SK-N-SH (cell line): ENCODE results near the gene APBA2. TPM values are rescaled to one million over a fixed set of nuclear protein-coding genes. Genes with fewer than 3 reads are reported as not detected.

Source experiments
- CTCF ChIA-PET: fragments of 300-600, 350-600 bp; formaldehyde crosslinking; extraction: SDS; loops from one replicate; lab custom pipeline; 2021; lab: Yijun Ruan, JAX
- POLR2A ChIA-PET: fragments of 350-600 bp; sonication (Branson Sonifier 250); formaldehyde crosslinking; extraction: SDS; loops from one replicate; lab custom pipeline; 2020; ENCODE audit warnings: antibody characterized with exemption, inconsistent platforms; lab: Yijun Ruan, JAX
- DNase-seq: peaks from one replicate; pipeline ENCODE4 v3.0.0; 2012
- H2AFZ ChIP-seq: fragments of 200-600 bp; sonication (generic); 2 replicates; pipeline ENCODE4 v1.8.1; 2016; ENCODE audit warnings: antibody characterized with exemption, mild to moderate bottlenecking, low read depth
- H3F3A ChIP-seq: fragments of 200-600 bp; sonication (generic); replicated peaks from 2 replicates; pipeline ENCODE3; 2016; ENCODE audit warnings: antibody characterized with exemption, mild to moderate bottlenecking; ENCODE audit not compliant: insufficient read depth
- H3K27ac ChIP-seq, 2 experiments: fragments of 200-500 bp in 1 of 2; fragments of 200-600 bp in 1 of 2; sonication (Bioruptor generic) in 1 of 2; sonication (generic), shearing (Covaris generic) in 1 of 2; 2 replicates each; pipeline versions ENCODE4 v1.5.1 to v1.6.1; 2014 to 2016; ENCODE audit warnings: low read depth in 2 of 2, inconsistent platforms in 1 of 2, low read length in 1 of 2, mild to moderate bottlenecking in 1 of 2, mixed read lengths in 1 of 2
- H3K27me3 ChIP-seq: fragments of 200-600 bp; sonication (generic), shearing (Covaris generic); 2 replicates; pipeline ENCODE4 v1.6.1; 2016; ENCODE audit warnings: mixed run types; ENCODE audit not compliant: insufficient read depth
- H3K36me3 ChIP-seq, 2 experiments: fragments of 200-500 bp in 1 of 2; fragments of 200-600 bp in 1 of 2; sonication (Bioruptor generic) in 1 of 2; sonication (generic) in 1 of 2; replicated peaks in 1 of 2; 2 replicates each; pipeline versions ENCODE3 to v1.5.1; 2014 to 2016; ENCODE audit warnings: low read length in 1 of 2, mild to moderate bottlenecking in 1 of 2; ENCODE audit not compliant: insufficient read depth in 2 of 2, control insufficient read depth in 1 of 2
- H3K4me1 ChIP-seq, 2 experiments: fragments of 200-500 bp in 1 of 2; fragments of 200-600 bp in 1 of 2; sonication (Bioruptor generic) in 1 of 2; sonication (generic), shearing (Covaris generic) in 1 of 2; 2 replicates each; pipeline versions ENCODE4 v1.5.1 to v1.6.1; 2014 to 2016; ENCODE audit warnings: low read depth in 1 of 2, low read length in 1 of 2, mixed run types in 1 of 2; ENCODE audit not compliant: insufficient read depth in 2 of 2, control insufficient read depth in 1 of 2
- H3K4me2 ChIP-seq: fragments of 200-600 bp; sonication (generic), shearing (Covaris generic); 2 replicates; pipeline ENCODE4 v1.6.1; 2017; ENCODE audit warnings: mixed run types
- H3K4me3 ChIP-seq, 2 experiments: fragments of 200-500 bp in 1 of 2; fragments of 200-600 bp in 1 of 2; sonication (Bioruptor generic) in 1 of 2; sonication (generic), shearing (Covaris generic) in 1 of 2; 2 replicates each; pipeline versions ENCODE4 v1.5.1 to v1.8.1; 2014 to 2016; ENCODE audit warnings: low read depth in 2 of 2, inconsistent platforms in 1 of 2, low read length in 1 of 2, mild to moderate bottlenecking in 1 of 2, mixed read lengths in 1 of 2, moderate library complexity in 1 of 2
- H3K79me2 ChIP-seq: fragments of 200-600 bp; sonication (generic); 2 replicates; pipeline ENCODE4 v1.8.1; 2017; ENCODE audit warnings: mild to moderate bottlenecking; ENCODE audit not compliant: insufficient read depth
- H3K9ac ChIP-seq: fragments of 200-600 bp; sonication (generic); 2 replicates; pipeline ENCODE4 v1.6.1; 2017; ENCODE audit warnings: mixed run types
- H3K9me2 ChIP-seq: fragments of 200-600 bp; sonication (generic); 2 replicates; pipeline ENCODE4 v1.6.1; 2017; ENCODE audit warnings: mixed run types
- H3K9me3 ChIP-seq: fragments of 200-600 bp; sonication (generic); 2 replicates; pipeline ENCODE4 v1.6.1; 2017; ENCODE audit warnings: mixed run types, mild to moderate bottlenecking, moderate library complexity
- H4K20me1 ChIP-seq: fragments of 200-600 bp; sonication (generic); 2 replicates; pipeline ENCODE4 v1.6.1; 2017; ENCODE audit warnings: mild to moderate bottlenecking, mixed run types; ENCODE audit not compliant: insufficient read depth
- CHD2 ChIP-seq: fragments of 150-350 bp; IDR thresholded peaks from 2 replicates; pipeline ENCODE4 v1.6.1; 2018; ENCODE audit warnings: low read length; ENCODE audit not compliant: partially characterized antibody
- EP300 ChIP-seq, 2 experiments: IDR thresholded peaks; 2 replicates each; pipeline versions ENCODE4 v1.4.0 to v1.6.1; 2012; ENCODE audit warnings: borderline replicate concordance in 1 of 2, low read depth in 1 of 2, low read length in 1 of 2
- EZH2phosphoT487 ChIP-seq: fragments of 200-600 bp; sonication (generic); IDR thresholded peaks from 2 replicates; pipeline ENCODE4 v1.6.1; 2017; ENCODE audit warnings: low read depth, mixed run types, mild to moderate bottlenecking, antibody characterized with exemption, moderate library complexity, borderline replicate concordance
- FOSL2 ChIP-seq: IDR thresholded peaks from 2 replicates; pipeline ENCODE4 v1.4.0; 2012; ENCODE audit warnings: low read depth, mild to moderate bottlenecking, moderate library complexity, borderline replicate concordance
- FOXJ3 ChIP-seq: sonication (generic); formaldehyde crosslinking; IDR thresholded peaks from 2 replicates; pipeline ENCODE4 v1.5.1; 2020; ENCODE audit warnings: mild to moderate bottlenecking, missing genetic modification reagents
- FOXM1 ChIP-seq: IDR thresholded peaks from 2 replicates; pipeline ENCODE4 v1.4.0; 2012; ENCODE audit warnings: low read depth, mild to moderate bottlenecking
- GATA2 ChIP-seq: sonication (generic); formaldehyde crosslinking; IDR thresholded peaks from 2 replicates; pipeline ENCODE4 v1.5.0; 2020; ENCODE audit warnings: mild to moderate bottlenecking, missing genetic modification reagents
- JUND ChIP-seq: IDR thresholded peaks from 2 replicates; pipeline ENCODE4 v1.4.0; 2012
- NRF1 ChIP-seq: IDR thresholded peaks from 2 replicates; pipeline ENCODE4 v1.6.1; 2012; ENCODE audit warnings: low read depth, mild to moderate bottlenecking, low read length
- POLR2AphosphoS5 ChIP-seq: IDR thresholded peaks from 2 replicates; pipeline ENCODE4 v1.6.1; 2012; ENCODE audit warnings: low read depth, low read length
- RAD21 ChIP-seq: IDR thresholded peaks from 2 replicates; pipeline ENCODE4 v1.6.1; 2012; ENCODE audit warnings: mild to moderate bottlenecking, low read length
- RCOR1 ChIP-seq: fragments of 150-350 bp; IDR thresholded peaks from 2 replicates; pipeline ENCODE4 v1.6.1; 2017; ENCODE audit warnings: antibody characterized with exemption, low read length
- RFX5 ChIP-seq: IDR thresholded peaks from 2 replicates; pipeline ENCODE4 v1.6.1; 2012; ENCODE audit warnings: mild to moderate bottlenecking, improper control_type of control experiment, low read length
- SIN3A ChIP-seq: IDR thresholded peaks from 2 replicates; pipeline ENCODE4 v1.6.1; 2012; ENCODE audit warnings: low read depth, mild to moderate bottlenecking, low read length, moderate library complexity, borderline replicate concordance
- TAF1 ChIP-seq: IDR thresholded peaks from 2 replicates; pipeline ENCODE4 v1.6.1; 2012; ENCODE audit warnings: low read depth, mild to moderate bottlenecking, low read length, moderate library complexity, borderline replicate concordance
- USF1 ChIP-seq: IDR thresholded peaks from 2 replicates; pipeline ENCODE4 v1.4.0; 2012; ENCODE audit warnings: low read depth, borderline replicate concordance
- YY1 ChIP-seq: IDR thresholded peaks from 2 replicates; pipeline ENCODE4 v1.4.0; 2012; ENCODE audit warnings: low read depth, mild to moderate bottlenecking
- ZBTB33 ChIP-seq: IDR thresholded peaks from 2 replicates; pipeline ENCODE4 v1.4.0; 2012; ENCODE audit warnings: low read depth, borderline replicate concordance
- WGBS: methylation state at CpG from one replicate; pipeline ENCODE4 v1.1.6; 2017; ENCODE audit warnings: low lambda C conversion rate; 5-methylcytosine and 5-hydroxymethylcytosine counted together
- polyA plus RNA-seq, 3 experiments: library from polyadenylated mRNA; depleted of rRNA; stranded (reverse); fragments of >200 nt; gene quantifications; 2 replicates each; pipeline ENCODE4 v1.2.3, GENCODE V29; 2012

Gene APBA2
- polyA plus RNA-seq, 1 of the 3 experiments (the other 2 are of a cell fraction): 12.7 TPM

- no peak for TF ChIP-seq YY1
- TF ChIP-seq POLR2AphosphoS5: no peak
- TF ChIP-seq TAF1: no peak
- TF ChIP-seq JUND: no peak
- TF ChIP-seq CHD2: no peak
- TF ChIP-seq EZH2phosphoT487: no peak
- no peak for TF ChIP-seq RAD21
- TF ChIP-seq GATA2 (CRISPR knock-in tag): no peak
- no peak for TF ChIP-seq FOSL2
- H3K4me1 ChIP-seq: peaks cover 6 to 19% of the 10 kb centered on the region in 2 experiments; a peak in 3 of 4 replicates
- POLR2A ChIA-PET: no interaction called here
Measured at GRCh38 chr15:28959326-28959725, 73.6 kb downstream of the APBA2 start.

GRCh38 chr15:28960979-28961378 is 75.2 kb downstream of the APBA2 start:
- no peak overlapping the region for H3K4me2 ChIP-seq
- 72% methylated on average over 9 of the region's 9 CpGs for WGBS
- H3K36me3 ChIP-seq: no peaks in the 10 kb centered on the region
- no peak overlapping the region for H2AFZ ChIP-seq
- peaks cover 0 to 3% of the 10 kb centered on the region in 2 experiments; a peak in 1 of 4 replicates for H3K4me1 ChIP-seq
- no peaks in the 10 kb centered on the region for H3K27me3 ChIP-seq
- no peaks in the 10 kb centered on the region for H4K20me1 ChIP-seq
- H3K9me2 ChIP-seq: no peaks in the 10 kb centered on the region
- H3F3A ChIP-seq: no peaks in the 10 kb centered on the region
- H3K27ac ChIP-seq: no peak overlapping the region
- H3K4me3 ChIP-seq: no peak overlapping the region
- no peak overlapping the region for H3K9ac ChIP-seq
- TF ChIP-seq JUND: peak; percentile 56
- TF ChIP-seq SIN3A: no peak
- TF ChIP-seq FOSL2: peak; percentile 51; the same call in 1 of the 2 replicates
- ChIA-PET CTCF (interaction anchor here (1.5 kb wide), 1 partner anchor 21 kb away, joined by 3 read pairs; no protein-coding TSS in a partner anchor), POLR2A (no interaction called here)
- H3K79me2 ChIP-seq: no peaks in the 10 kb centered on the region
- DNase-seq: no peak
- H3K9me3 ChIP-seq: no peaks in the 10 kb centered on the region

More at GRCh38 chr15:28959326-28959725, 73.6 kb downstream of the APBA2 start:
- Histone ChIP-seq H3K36me3 (no peaks in the 10 kb centered on the region), H3K27ac (no peak overlapping the region; a peak in 1 of 4 replicates), H3K27me3 (no peaks in the 10 kb centered on the region), H3K4me3 (no peak overlapping the region), H3K4me2 (no peak overlapping the region), H3K9me3 (no peaks in the 10 kb centered on the region), H3F3A (no peaks in the 10 kb centered on the region), H3K9ac (no peak overlapping the region), H2AFZ (no peak overlapping the region), H3K79me2 (no peaks in the 10 kb centered on the region), H4K20me1 (no peaks in the 10 kb centered on the region), H3K9me2 (no peaks in the 10 kb centered on the region)
- no peak for DNase-seq
- WGBS: 83% methylated on average over 7 of the region's 7 CpGs
- CTCF ChIA-PET: interaction anchor here (0.9 to 1.5 kb wide), 2 partner anchors 23 to 54 kb away, joined by 3 read pairs; no protein-coding TSS in a partner anchor

GRCh38 chr15:28961391-28961790 is 75.6 kb downstream of the APBA2 start:
- POLR2A ChIA-PET: no interaction called here
- TF ChIP-seq NRF1 (no peak), ZBTB33 (no peak), FOXM1 (no peak), FOXJ3 (CRISPR knock-in tag) (no peak), EP300 (IDR thresholded peaks at IDR 0.05; ENCODE audit: borderline replicate concordance in 1 of 2, low read depth in 1 of 2, low read length in 1 of 2) (no peak), RFX5 (no peak), YY1 (no peak), CHD2 (no peak), RCOR1 (no peak), USF1 (no peak)
- H3K27ac ChIP-seq: no peak overlapping the region
- no peak overlapping the region for H2AFZ ChIP-seq
- H4K20me1 ChIP-seq: no peaks in the 10 kb centered on the region
- no peaks in the 10 kb centered on the region for H3K79me2 ChIP-seq
- H3K4me3 ChIP-seq: no peak overlapping the region
- H3K9ac ChIP-seq: no peak overlapping the region
- H3K4me2 ChIP-seq: no peak overlapping the region
- no peaks in the 10 kb centered on the region for H3K9me2 ChIP-seq
- 93% methylated on average over 12 of the region's 12 CpGs for WGBS
- no peaks in the 10 kb centered on the region for H3F3A ChIP-seq
- H3K4me1 ChIP-seq: no peaks in the 10 kb centered on the region; a peak in 1 of 4 replicates
- no peak for DNase-seq
- CTCF ChIA-PET: no interaction called here
- H3K27me3 ChIP-seq: no peaks in the 10 kb centered on the region
- no peaks in the 10 kb centered on the region for H3K36me3 ChIP-seq
- H3K9me3 ChIP-seq: no peaks in the 10 kb centered on the region
